ENCODE results near the gene TRPM1. TPM values are rescaled to one million over a fixed set of nuclear protein-coding genes. Genes with fewer than 3 reads are reported as not detected.

The TRPM1 gene
- total RNA-seq, 2 experiments from 2014 or later, result not detected

- no peaks in the 10 kb centered on the region for H3K27me3 Mint-ChIP-seq
- H3K27ac Mint-ChIP-seq, result no peak overlapping the region
- no peak for ATAC-seq
- H3K4me3 Mint-ChIP-seq, result no peak overlapping the region
- no peak for TF ChIP-seq CTCF (IDR thresholded peaks at IDR 0.05)
- H3K4me1 Mint-ChIP-seq (ENCODE audit: low read depth), result peaks cover 5% of the 10 kb centered on the region
- ChIA-PET POLR2A (interaction anchor here (0.5 kb wide), 1 partner anchor 430 kb away, joined by 3 read pairs; no protein-coding TSS in a partner anchor), CTCF (no interaction called here)
- intact Hi-C loops (cut with micrococcal nuclease), result no loop called here
- H3K36me3 Mint-ChIP-seq (ENCODE audit: low read depth), result no peaks in the 10 kb centered on the region
- no peak for DNase-seq
- H3K9me3 Mint-ChIP-seq, result no peaks in the 10 kb centered on the region
Measured at GRCh38 chr15:31051496-31052080, 49.9 kb downstream of the TRPM1 start.

GRCh38 chr15:31050953-31051352 lies 50.6 kb downstream of the TRPM1 start:
- H3K27me3 Mint-ChIP-seq, result peaks cover 1% of the 10 kb centered on the region
- ATAC-seq (no peak), DNase-seq (no peak)
- no peak overlapping the region for H3K27ac Mint-ChIP-seq
- CTCF ChIA-PET, result interaction anchor here (1.5 kb wide), 1 partner anchor 78 kb away, joined by 3 read pairs; no protein-coding TSS in a partner anchor
- no peak overlapping the region for H3K4me3 Mint-ChIP-seq
- no peak for TF ChIP-seq CTCF (IDR thresholded peaks at IDR 0.05)
- no peaks in the 10 kb centered on the region for H3K9me3 Mint-ChIP-seq
- POLR2A ChIA-PET, result interaction anchor here (1.6 kb wide), 1 partner anchor 11 kb away, joined by 4 read pairs; no protein-coding TSS in a partner anchor
- no peaks in the 10 kb centered on the region for H3K36me3 Mint-ChIP-seq (ENCODE audit: low read depth)
- peaks cover 5% of the 10 kb centered on the region for H3K4me1 Mint-ChIP-seq (ENCODE audit: low read depth)
- intact Hi-C loops (cut with micrococcal nuclease), result no loop called here

- H3K27me3 Mint-ChIP-seq, result peaks cover 1% of the 10 kb centered on the region
- no peak for TF ChIP-seq CTCF (IDR thresholded peaks at IDR 0.05)
- H3K27ac Mint-ChIP-seq, result no peak overlapping the region
- peaks cover 5% of the 10 kb centered on the region for H3K4me1 Mint-ChIP-seq (ENCODE audit: low read depth)
- ATAC-seq (no peak), DNase-seq (no peak)
- intact Hi-C loops (cut with micrococcal nuclease), result loop anchor here (10.0 kb wide), 1 partner anchor 75 kb away; no protein-coding TSS in a partner anchor
- H3K9me3 Mint-ChIP-seq, result no peaks in the 10 kb centered on the region
- ChIA-PET POLR2A (interaction anchor here (1.6 kb wide), 1 partner anchor 10 kb away, joined by 4 read pairs; no protein-coding TSS in a partner anchor), CTCF (interaction anchor here (1.5 kb wide), 1 partner anchor 79 kb away, joined by 3 read pairs; no protein-coding TSS in a partner anchor)
- no peak overlapping the region for H3K4me3 Mint-ChIP-seq
- no peaks in the 10 kb centered on the region for H3K36me3 Mint-ChIP-seq (ENCODE audit: low read depth)
Measured at GRCh38 chr15:31049682-31050615, 51.6 kb downstream of the TRPM1 start.

GRCh38 chr15:31049111-31049510 lies 52.4 kb downstream of the TRPM1 start:
- DNase-seq, result no peak
- POLR2A ChIA-PET, result no interaction called here

More at GRCh38 chr15:31049111-31049510, 52.4 kb downstream of the TRPM1 start:
- Mint-ChIP-seq H3K9me3 (no peaks in the 10 kb centered on the region), H3K4me1 (ENCODE audit: low read depth) (peaks cover 5% of the 10 kb centered on the region), H3K27me3 (peaks cover 1% of the 10 kb centered on the region), H3K4me3 (no peak overlapping the region), H3K36me3 (ENCODE audit: low read depth) (no peaks in the 10 kb centered on the region), H3K27ac (no peak overlapping the region)
- no peak for ATAC-seq
- no peak for TF ChIP-seq CTCF (IDR thresholded peaks at IDR 0.05)
- CTCF ChIA-PET, result interaction anchor here (0.8 kb wide), 1 partner anchor 20 kb away, joined by 3 read pairs; no protein-coding TSS in a partner anchor
- intact Hi-C loops (cut with micrococcal nuclease), result loop anchor here (10.0 kb wide), 1 partner anchor 76 kb away; no protein-coding TSS in a partner anchor

All from activated CD8-positive, alpha-beta T cell treated with anti-CD3 and anti-CD28 coated beads for 36 hours (primary cell).